Endodermal cell (in vitro differentiated cells): Measurements from ENCODE around the gene PRRC2A. TPM values are rescaled to one million over a fixed set of nuclear protein-coding genes. Genes with fewer than 3 reads are reported as not detected.

Experiments used
- DNase-seq: peaks from one replicate; pipeline ENCODE4 v3.0.0-alpha.2; 2017
- H3K27ac ChIP-seq: 2 replicates; pipeline ENCODE4 v1.5.1; 2013; ENCODE audit warnings: mild to moderate bottlenecking, low read depth, low read length, moderate library complexity
- H3K27me3 ChIP-seq: 2 replicates; pipeline ENCODE4 v1.6.1; 2013; ENCODE audit warnings: mild to moderate bottlenecking, low read length, moderate library complexity; ENCODE audit not compliant: insufficient read depth, control insufficient read depth, poor library complexity, severe bottlenecking
- H3K36me3 ChIP-seq: 2 replicates; pipeline ENCODE4 v1.7.0; 2013; ENCODE audit warnings: mild to moderate bottlenecking, low read length, moderate library complexity; ENCODE audit not compliant: control insufficient read depth, insufficient read depth
- H3K4me1 ChIP-seq: one replicate; pipeline ENCODE4 v1.7.0; 2013; ENCODE audit warnings: low read length; ENCODE audit not compliant: control insufficient read depth, insufficient read depth
- H3K4me3 ChIP-seq: 2 replicates; pipeline ENCODE4 v1.5.1; 2013; ENCODE audit warnings: mild to moderate bottlenecking, low read length, moderate library complexity
- H3K9ac ChIP-seq: 2 replicates; pipeline ENCODE4 v1.6.1; 2013; ENCODE audit warnings: mild to moderate bottlenecking, low read length, moderate library complexity; ENCODE audit not compliant: poor library complexity, severe bottlenecking; ENCODE audit errors: extremely low read depth
- H3K9me3 ChIP-seq: 2 replicates; pipeline ENCODE4 v1.6.1; 2013; ENCODE audit warnings: mild to moderate bottlenecking, low read length, moderate library complexity; ENCODE audit not compliant: control insufficient read depth
- H3K27ac Mint-ChIP-seq: 2 replicates; pipeline ENCODE4 v1.8.0; 2020; ENCODE audit warnings: mixed read lengths
- H3K27me3 Mint-ChIP-seq: 2 replicates; pipeline ENCODE4 v1.8.0; 2021; ENCODE audit warnings: mild to moderate bottlenecking, mixed read lengths; ENCODE audit not compliant: insufficient read depth
- H3K36me3 Mint-ChIP-seq: 2 replicates; pipeline ENCODE4 v1.8.0; 2020; ENCODE audit warnings: low read depth, mixed read lengths
- H3K4me1 Mint-ChIP-seq: 2 replicates; pipeline ENCODE4 v1.8.0; 2020; ENCODE audit warnings: mixed read lengths
- H3K4me3 Mint-ChIP-seq: 2 replicates; pipeline ENCODE4 v1.8.0; 2020; ENCODE audit warnings: mild to moderate bottlenecking, moderate library complexity, mixed read lengths
- H3K9me3 Mint-ChIP-seq: 2 replicates; pipeline ENCODE4 v1.8.0; 2020; ENCODE audit warnings: mild to moderate bottlenecking, mixed read lengths
- WGBS, 2 experiments: methylation state at CpG; one replicate each; pipeline versions ENCODE4 v1.1.5 to v1.1.7; 2013; ENCODE audit warnings: missing lambda C conversion rate in 2 of 2, mixed read lengths in 1 of 2; ENCODE audit not compliant: insufficient coverage in 1 of 2, insufficient read length in 1 of 2; 5-methylcytosine and 5-hydroxymethylcytosine counted together
- total RNA-seq, 2 donors: library from RNA; stranded (reverse); fragmentation: NEBNext Ultra II Directional in 1 of 2; extraction: Animal tissue kit (Norgen Biotek cat#: 25700) in 1 of 2; gene quantifications; 2 replicates in 1 of 2; 3 replicates in 1 of 2; pipeline ENCODE4 v1.2.1, GENCODE V29; 2021
- TF ChIP-seq, protein P1 (sequence below): fragments of 200-600 bp; sonication (generic); conservative IDR thresholded peaks from 2 replicates; pipeline ENCODE4 v1.5.0; 2021; ENCODE audit warnings: antibody characterized with exemption, mild to moderate bottlenecking

The PRRC2A gene
- total RNA-seq, 2 donors from 2014 or later, result 329 to 330 TPM

DNA sequence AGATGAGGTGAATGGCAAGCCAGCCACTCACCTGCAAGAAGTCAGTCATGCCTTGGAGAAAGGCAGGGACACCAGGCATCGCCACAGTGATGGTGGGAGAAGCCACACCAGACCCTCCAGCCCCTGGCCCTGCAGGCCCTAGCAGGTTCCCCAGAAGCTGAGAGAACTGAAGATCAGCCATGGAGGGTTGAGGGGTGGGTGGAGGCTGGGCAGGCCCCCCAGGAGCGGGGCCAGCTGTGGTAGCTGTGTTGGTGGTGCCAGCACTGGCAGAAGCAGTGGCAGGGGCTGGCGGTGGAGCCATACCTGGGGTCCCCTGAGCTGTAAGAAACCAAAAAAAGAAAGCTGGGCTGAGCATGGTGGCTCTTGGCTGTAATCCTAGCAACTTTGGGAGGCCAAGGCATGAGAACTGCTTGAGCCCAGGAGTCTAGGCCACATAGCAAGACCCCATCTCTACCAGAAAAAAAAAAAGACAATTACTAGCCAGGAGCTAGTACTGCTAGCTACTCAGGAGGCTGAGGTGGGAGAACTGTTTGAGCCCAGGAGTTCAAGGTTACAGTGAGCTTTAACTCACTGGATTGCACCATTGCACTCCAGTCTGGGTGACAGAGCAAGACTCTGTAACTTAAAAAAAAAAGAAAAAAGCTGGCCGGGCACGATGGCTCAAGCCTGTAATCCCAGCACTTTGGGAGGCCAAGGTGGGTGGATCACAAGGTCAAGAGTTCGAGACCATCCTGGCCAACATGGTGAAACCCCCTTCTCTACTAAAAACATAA lies 22.5 kb downstream of the PRRC2A start:
- no peaks in the 10 kb centered on the region for H3K4me1 Mint-ChIP-seq
- H3K27ac ChIP-seq, result no peak overlapping the region
- no peaks in the 10 kb centered on the region for H3K27me3 ChIP-seq
- peaks cover 93% of the 10 kb centered on the region for H3K36me3 ChIP-seq
- H3K4me1 ChIP-seq, result no peaks in the 10 kb centered on the region
- H3K9me3 ChIP-seq, result no peaks in the 10 kb centered on the region
- no peaks in the 10 kb centered on the region for H3K9me3 Mint-ChIP-seq
- no peak overlapping the region for H3K4me3 Mint-ChIP-seq
- no peaks in the 10 kb centered on the region for H3K27me3 Mint-ChIP-seq
- no peak overlapping the region for H3K9ac ChIP-seq
- TF ChIP-seq, protein P1, sequence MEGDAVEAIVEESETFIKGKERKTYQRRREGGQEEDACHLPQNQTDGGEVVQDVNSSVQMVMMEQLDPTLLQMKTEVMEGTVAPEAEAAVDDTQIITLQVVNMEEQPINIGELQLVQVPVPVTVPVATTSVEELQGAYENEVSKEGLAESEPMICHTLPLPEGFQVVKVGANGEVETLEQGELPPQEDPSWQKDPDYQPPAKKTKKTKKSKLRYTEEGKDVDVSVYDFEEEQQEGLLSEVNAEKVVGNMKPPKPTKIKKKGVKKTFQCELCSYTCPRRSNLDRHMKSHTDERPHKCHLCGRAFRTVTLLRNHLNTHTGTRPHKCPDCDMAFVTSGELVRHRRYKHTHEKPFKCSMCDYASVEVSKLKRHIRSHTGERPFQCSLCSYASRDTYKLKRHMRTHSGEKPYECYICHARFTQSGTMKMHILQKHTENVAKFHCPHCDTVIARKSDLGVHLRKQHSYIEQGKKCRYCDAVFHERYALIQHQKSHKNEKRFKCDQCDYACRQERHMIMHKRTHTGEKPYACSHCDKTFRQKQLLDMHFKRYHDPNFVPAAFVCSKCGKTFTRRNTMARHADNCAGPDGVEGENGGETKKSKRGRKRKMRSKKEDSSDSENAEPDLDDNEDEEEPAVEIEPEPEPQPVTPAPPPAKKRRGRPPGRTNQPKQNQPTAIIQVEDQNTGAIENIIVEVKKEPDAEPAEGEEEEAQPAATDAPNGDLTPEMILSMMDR, result no peak
- no peak overlapping the region for H3K27ac Mint-ChIP-seq
- H3K36me3 Mint-ChIP-seq, result peaks cover 78% of the 10 kb centered on the region
- no peak overlapping the region for H3K4me3 ChIP-seq
- DNase-seq, result no peak
- 92 to 100% methylated on average over 2 to 6 of the region's 6 CpGs for WGBS, 2 experiments

DNA sequence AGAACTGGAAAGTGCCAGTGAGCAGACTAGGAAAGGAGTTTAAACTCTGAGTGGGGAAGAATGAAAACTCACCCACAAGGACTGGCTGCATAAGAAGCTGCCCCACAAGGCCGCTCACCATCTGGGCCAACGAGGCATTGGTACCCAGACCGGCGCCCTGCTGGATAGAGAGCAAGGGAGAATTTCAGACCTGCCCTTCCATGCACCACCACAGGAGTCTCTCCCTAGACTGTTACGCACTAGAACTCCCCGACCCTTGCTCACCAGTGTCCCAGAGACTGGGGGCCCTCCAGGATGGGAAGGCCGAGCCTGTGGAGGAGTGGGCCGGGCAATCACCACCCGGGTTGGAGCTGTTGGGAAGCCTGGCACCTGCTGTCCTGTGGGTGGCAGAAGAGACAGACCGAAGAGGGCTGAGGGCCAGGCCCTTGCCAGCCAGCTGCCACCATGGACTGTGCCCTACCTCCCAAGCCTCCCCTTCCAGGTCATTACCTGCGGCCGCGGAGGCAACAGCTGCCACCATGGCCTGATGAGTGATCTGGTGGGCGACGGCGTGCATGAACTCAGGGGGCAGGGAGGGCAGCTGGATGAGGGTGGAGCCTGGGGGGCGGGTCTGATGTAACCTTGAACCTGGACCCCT lies 23.4 kb downstream of the PRRC2A start:
- Histone ChIP-seq H3K9me3 (no peaks in the 10 kb centered on the region), H3K27ac (no peak overlapping the region), H3K27me3 (no peaks in the 10 kb centered on the region), H3K4me3 (no peak overlapping the region), H3K36me3 (peaks cover 93% of the 10 kb centered on the region), H3K4me1 (no peaks in the 10 kb centered on the region), H3K9ac (no peak overlapping the region)
- H3K4me3 Mint-ChIP-seq, result no peak overlapping the region
- WGBS, 2 experiments, result 95 to 100% methylated on average over 5 to 17 of the region's 17 CpGs
- no peaks in the 10 kb centered on the region for H3K4me1 Mint-ChIP-seq
- TF ChIP-seq, protein P1, result no peak
- H3K27me3 Mint-ChIP-seq, result no peaks in the 10 kb centered on the region
- no peak overlapping the region for H3K27ac Mint-ChIP-seq
- no peaks in the 10 kb centered on the region for H3K9me3 Mint-ChIP-seq
- H3K36me3 Mint-ChIP-seq, result peaks cover 83% of the 10 kb centered on the region
- DNase-seq, result no peak

DNA sequence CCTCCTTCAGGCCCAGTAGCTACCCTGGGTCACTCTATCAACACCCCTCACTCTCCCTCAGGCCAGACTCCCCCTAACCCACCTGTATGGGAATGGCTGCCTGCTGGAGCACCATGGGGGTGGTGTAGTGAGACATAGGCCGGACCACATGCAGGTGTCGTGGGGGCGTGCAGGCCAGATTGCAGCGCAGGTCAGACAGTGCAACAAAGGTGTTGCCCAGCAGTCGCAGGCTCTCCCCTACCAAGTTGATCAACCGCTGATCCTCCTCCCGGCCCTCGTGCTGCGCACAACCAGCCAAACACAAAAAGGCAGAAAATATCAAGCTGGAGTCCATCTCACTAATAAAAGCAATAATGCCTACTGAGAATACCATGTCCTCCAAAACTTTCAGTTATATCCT lies 24.8 kb downstream of the PRRC2A start:
- peaks cover 93% of the 10 kb centered on the region for H3K36me3 ChIP-seq
- no peak overlapping the region for H3K27ac Mint-ChIP-seq
- DNase-seq, result no peak
- H3K4me1 ChIP-seq, result no peaks in the 10 kb centered on the region
- H3K36me3 Mint-ChIP-seq, result peaks cover 85% of the 10 kb centered on the region
- no peaks in the 10 kb centered on the region for H3K9me3 ChIP-seq
- WGBS, 2 experiments, result 90 to 97% methylated on average over 4 to 9 of the region's 9 CpGs
- no peaks in the 10 kb centered on the region for H3K4me1 Mint-ChIP-seq
- H3K27me3 ChIP-seq, result no peaks in the 10 kb centered on the region
- H3K27me3 Mint-ChIP-seq, result no peaks in the 10 kb centered on the region
- H3K9ac ChIP-seq, result no peak overlapping the region
- H3K27ac ChIP-seq, result no peak overlapping the region
- H3K4me3 ChIP-seq, result no peak overlapping the region
- H3K9me3 Mint-ChIP-seq, result no peaks in the 10 kb centered on the region
- TF ChIP-seq, protein P1, result no peak
- no peak overlapping the region for H3K4me3 Mint-ChIP-seq
